NOMO-1 (cell line): ENCODE results near the gene DHCR7.

Experiments
- DNase-seq, 2 experiments: peaks; one replicate each; lab custom pipeline; 2025; ENCODE audit not compliant: unreplicated experiment in 2 of 2; lab: John Stamatoyannopoulos, UW

DHCR7 gene

DNA sequence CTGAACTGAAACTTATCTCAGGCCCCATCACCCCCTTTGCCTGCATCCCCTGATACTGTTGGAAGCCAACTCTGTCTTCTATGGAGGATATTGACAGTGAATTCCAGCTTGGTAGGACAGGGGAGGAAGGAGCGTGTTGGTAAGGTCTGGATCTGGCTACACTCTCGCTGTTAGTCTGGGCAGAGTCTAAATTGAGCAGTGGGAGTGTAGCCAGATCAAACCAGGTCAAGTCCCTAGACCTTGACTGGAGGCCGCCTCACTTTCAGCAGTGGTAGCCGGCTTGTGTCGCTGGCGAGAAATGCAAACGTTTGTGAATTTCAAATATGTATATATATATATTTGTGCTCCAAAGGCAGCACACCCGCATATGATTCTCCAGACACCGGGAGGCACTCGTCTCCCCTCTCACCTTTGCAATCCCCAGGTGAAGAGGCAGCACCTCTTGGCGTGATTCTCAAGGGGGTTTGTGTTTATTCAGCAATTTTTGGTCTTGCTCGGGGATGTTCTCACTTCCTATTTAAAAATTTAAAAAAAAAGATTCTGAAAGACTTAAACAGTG, 26.7 kb downstream of the DHCR7 start:
- DNase-seq = no peak

GRCh38 chr11:71420455-71421241, 27.5 kb downstream of the DHCR7 start:
- DNase-seq = peak; percentile 8 to 23

GRCh38 chr11:71418643-71419042, 29.6 kb downstream of the DHCR7 start:
- DNase-seq = no peak

DNA sequence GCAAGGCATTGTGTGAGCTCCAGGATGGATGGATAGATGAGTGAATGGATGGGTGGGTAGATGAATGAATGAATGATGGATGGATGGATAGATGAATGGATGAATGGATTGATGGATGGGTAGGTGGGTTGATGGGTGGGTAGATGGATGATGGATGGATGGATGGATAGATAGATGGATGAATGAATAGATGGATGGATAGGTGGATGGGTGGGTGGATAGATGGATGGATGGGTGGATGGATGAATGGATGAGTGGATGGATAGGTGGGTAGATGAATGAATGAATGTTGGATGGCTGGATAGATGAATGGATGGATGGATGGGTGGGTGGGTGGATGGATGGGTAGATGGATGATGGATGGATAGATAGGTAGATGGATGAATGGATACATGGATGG, 33.5 kb downstream of the DHCR7 start:
- no peak for DNase-seq

DNA sequence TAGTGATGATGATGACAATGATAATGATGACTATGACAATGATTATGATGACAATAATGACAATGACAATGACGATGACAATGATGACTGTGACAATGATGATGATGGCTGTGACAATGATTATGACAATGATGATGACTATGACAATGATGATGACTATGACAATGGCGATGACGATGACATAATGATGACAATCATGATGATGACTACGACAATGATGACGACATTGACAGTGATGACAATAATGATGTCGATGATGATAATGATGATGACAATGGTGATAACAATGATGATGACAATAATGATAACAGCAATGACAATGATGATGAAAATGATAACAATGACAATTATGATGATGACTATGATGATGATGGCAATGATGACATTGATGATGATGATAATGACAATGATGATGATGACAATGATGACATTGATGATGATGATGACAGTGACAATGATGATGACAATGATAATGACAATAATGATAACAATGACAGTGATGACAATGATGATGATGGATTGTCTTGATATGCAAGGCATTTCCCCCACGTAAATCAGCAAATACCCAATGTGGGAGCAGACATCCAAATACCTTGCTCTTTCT, 37.7 kb downstream of the DHCR7 start:
- no peak for DNase-seq

GRCh38 chr11:71408826-71409225, 39.4 kb downstream of the DHCR7 start:
- no peak for DNase-seq

DNA sequence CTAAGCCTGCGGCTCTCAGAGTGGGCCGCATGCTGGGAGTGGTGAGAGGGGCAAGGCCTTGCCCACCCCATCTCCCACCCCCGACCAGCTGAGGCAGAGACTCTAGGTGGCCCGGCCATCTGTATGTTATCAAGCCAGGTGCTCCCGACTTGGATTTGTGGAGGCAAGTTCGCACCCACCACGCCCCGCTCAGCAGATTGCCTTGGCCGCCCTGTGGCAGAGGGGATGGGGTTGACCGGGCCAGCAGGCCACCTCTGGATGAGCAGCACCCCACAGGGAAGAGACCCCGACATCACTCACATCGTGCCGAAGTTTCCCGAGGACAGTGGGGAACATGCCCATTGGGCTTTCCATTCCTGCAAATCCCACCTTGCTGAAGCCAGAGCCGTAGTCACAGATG, 40.8 kb downstream of the DHCR7 start:
- no peak for DNase-seq

DNA sequence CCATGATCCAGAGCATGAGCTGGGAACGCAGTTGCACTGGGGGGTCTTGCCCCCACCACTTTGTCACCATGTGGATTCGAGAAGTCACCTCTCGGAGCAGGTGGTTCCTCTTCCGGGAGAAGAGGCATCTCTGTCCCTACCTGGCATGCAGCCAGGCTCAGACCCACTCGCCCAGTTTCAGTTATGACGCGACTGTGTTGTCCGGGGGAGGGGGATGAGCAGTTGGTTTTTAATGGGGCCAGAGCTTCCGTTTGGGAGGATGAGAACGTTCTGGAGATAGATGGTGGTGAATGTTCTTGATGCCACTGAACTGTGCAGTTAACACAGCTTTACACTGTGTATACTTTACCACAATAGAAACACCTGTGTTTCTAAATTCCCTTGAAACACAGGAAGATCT, 41.5 kb downstream of the DHCR7 start:
- DNase-seq = no peak

- no peak for DNase-seq
Measured at GRCh38 chr11:71404209-71404608, 44.0 kb downstream of the DHCR7 start.

GRCh38 chr11:71402878-71403277, 45.3 kb downstream of the DHCR7 start:
- DNase-seq = no peak

GRCh38 chr11:71400216-71400615, 48.0 kb downstream of the DHCR7 start:
- no peak for DNase-seq

DNA sequence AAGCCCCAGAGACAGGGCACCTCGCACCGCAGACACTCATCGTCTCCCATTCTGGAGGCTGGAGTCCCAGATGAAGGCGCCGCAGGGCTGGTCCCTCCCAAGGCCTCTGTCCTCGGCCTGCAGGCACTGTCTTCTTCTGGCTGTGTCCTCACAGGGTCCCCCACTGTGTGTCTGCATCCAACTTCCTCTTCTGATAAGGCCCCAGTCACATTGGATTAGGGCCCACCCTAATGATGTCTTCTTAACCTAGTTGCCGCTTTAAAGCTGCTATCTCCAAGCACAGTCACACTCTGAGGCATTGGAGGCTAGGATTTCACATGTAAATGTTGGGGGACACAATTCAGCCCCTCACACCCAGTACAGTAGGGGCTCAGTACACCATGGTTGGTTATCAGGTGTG, 48.9 kb downstream of the DHCR7 start:
- no peak for DNase-seq

- no peak for DNase-seq
Measured at GRCh38 chr11:71397961-71398360, 50.2 kb downstream of the DHCR7 start.

DNA sequence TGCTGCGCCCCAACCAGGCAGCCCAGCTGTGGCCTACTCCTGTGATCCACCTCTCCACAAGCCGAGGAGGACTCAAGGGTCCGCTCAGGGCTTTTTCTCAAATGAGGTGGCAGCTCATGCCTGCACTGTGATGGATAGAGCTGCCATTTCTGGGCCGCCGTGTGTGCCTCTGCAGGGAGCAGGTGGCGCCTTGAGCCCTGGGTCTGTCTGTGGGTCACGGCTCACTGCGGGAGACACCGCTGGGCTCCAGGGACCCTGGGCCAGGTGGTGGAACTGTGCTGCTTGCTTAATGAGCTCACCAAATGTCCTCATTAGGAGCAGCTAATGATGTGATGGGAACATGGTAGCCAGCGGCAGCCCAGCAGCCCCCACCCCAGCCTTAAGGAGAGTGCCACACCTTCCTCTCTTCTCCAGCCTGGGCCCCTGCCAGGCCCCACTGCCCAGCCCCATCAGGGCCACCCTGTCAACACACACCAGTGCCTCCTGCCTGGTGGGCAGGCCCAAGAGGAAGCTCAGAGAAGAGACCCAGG, 50.8 kb downstream of the DHCR7 start:
- no peak for DNase-seq

DNA sequence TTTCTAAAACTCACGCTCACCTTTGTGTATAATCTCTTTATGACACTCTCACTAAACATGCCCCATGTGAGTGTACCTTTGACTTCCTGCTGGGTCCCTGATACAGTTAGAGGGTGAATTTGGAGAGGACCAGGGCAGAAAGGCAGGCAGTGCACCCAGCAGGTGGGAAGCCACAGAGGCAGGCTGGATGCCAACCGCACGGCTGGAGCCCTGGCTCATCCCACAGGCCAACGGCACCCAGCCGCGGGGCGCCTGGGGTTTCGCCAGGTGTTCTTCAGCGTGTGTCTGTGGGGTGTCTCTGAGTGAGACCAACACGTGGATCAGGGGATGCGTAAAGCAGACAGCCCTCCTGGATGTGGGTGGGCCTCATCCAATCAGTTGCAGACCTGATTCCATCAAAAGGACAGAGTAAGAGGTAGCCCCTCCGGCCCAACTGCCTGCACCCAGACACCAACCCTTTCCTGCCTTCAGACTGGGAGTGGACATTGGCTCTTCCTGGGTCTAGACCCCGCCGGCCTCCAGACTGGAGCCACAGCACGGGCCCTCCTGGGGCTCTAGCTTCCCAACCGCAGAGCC, 51.6 kb downstream of the DHCR7 start:
- no peak for DNase-seq

- no peak for DNase-seq
Measured at GRCh38 chr11:71395774-71396173, 52.4 kb downstream of the DHCR7 start.

DNA sequence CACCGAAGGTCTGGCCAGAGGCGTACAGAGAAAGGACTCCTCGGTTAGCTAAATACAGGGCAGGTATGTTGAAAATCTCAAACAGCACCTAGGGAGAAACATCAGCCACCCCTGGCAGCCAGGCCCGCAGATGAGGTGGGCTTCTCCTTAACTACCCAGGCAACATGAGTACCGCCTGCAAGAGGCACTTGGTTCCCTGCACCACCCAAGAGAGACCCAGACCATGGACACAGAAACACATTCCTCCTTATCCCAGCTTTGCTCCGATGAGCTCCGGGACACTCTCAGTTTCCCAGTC, 53.0 kb downstream of the DHCR7 start:
- DNase-seq = no peak

GRCh38 chr11:71393283-71393682, 54.9 kb downstream of the DHCR7 start:
- DNase-seq = no peak

DNA sequence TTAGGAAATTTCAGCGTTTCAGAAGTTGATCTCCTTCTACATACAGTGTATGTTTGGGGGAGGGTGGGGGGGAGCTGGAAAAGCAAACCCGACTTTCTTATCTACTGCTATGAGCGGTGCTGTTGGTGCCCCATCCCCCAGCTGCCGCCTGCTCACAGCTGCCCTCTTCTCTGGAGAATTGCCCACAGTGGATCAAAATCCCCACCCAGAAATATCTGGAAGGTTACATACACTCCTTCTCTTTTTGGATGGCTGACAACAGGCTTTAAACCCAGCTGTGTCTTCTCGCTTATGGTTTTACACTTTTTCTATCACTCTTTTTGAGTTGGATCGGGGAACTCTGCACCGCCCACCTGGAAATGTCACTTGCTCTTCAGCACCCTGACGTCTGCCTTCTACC, 56.4 kb downstream of the DHCR7 start:
- no peak for DNase-seq

- DNase-seq = no peak
Measured at GRCh38 chr11:71391352-71391751, 56.8 kb downstream of the DHCR7 start.

- DNase-seq = no peak
Measured at GRCh38 chr11:71388637-71389235, 59.5 kb downstream of the DHCR7 start.
